Measurements from ENCODE around the gene SLC26A8. TPM values are rescaled to one million over a fixed set of nuclear protein-coding genes. Genes with fewer than 3 reads are reported as not detected.

SLC26A8 gene
- total RNA-seq, 1 experiment from 2014 or later = 0.09 TPM

DNA sequence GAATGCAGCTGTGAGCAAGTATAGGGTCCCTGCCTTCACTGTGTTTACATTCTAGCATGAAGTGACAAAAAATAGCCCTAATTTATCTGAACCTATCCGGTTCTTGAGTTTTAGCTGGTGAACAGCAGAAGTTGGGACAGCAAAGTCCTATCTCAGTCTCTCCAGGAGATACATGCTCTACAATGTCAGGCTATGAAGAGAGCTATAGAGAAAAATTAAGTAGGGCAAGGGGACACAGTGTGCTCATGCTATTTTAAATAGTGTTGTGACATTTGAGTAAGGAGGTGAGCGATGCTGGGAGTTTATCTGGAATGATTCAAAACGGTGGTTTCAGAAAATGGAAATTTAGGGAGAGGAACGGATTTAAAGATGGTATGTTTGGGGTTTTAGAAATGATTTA is 124.0 kb downstream of the SLC26A8 start:
- no peak overlapping the region for H3K56ac ChIP-seq (ENCODE audit: insufficient read length, low read depth, low read length)
- 0 out of 2 replicates have a peak, but pooled peaks cover 7% of the 10 kb centered on the region for H3K4me1 ChIP-seq (ENCODE audit: insufficient read depth, low read length)
- H3K79me2 ChIP-seq (ENCODE audit: insufficient read depth, low read length) = peaks cover 32% of the 10 kb centered on the region; the same call in 1 of the 2 replicates
- no peak overlapping the region for H2AFZ ChIP-seq (ENCODE audit: low read length)
- no peaks in the 10 kb centered on the region for H3K23me2 ChIP-seq (ENCODE audit: insufficient read length, low read depth, low read length, poor library complexity, severe bottlenecking)
- H3K4me2 ChIP-seq (ENCODE audit: insufficient read depth, insufficient read length, low read length) = no peak overlapping the region
- H2BK120ac ChIP-seq (ENCODE audit: low read depth, low read length, poor library complexity, severe bottlenecking) = no peak overlapping the region
- H3K23ac ChIP-seq (ENCODE audit: insufficient read length, low read depth, low read length) = no peak overlapping the region
- H4K20me1 ChIP-seq (ENCODE audit: control insufficient read depth, insufficient read depth, insufficient read length) = no peaks in the 10 kb centered on the region
- no peak overlapping the region for H3K4ac ChIP-seq (ENCODE audit: low read depth, low read length)
- no peak overlapping the region for H2BK12ac ChIP-seq (ENCODE audit: insufficient read length, low read depth, low read length)
- no peak overlapping the region for H3K18ac ChIP-seq (ENCODE audit: insufficient read length, low read depth, low read length)
- no peak overlapping the region for H4K5ac ChIP-seq (ENCODE audit: insufficient read length, low read depth, low read length)
- TF ChIP-seq, protein P1, sequence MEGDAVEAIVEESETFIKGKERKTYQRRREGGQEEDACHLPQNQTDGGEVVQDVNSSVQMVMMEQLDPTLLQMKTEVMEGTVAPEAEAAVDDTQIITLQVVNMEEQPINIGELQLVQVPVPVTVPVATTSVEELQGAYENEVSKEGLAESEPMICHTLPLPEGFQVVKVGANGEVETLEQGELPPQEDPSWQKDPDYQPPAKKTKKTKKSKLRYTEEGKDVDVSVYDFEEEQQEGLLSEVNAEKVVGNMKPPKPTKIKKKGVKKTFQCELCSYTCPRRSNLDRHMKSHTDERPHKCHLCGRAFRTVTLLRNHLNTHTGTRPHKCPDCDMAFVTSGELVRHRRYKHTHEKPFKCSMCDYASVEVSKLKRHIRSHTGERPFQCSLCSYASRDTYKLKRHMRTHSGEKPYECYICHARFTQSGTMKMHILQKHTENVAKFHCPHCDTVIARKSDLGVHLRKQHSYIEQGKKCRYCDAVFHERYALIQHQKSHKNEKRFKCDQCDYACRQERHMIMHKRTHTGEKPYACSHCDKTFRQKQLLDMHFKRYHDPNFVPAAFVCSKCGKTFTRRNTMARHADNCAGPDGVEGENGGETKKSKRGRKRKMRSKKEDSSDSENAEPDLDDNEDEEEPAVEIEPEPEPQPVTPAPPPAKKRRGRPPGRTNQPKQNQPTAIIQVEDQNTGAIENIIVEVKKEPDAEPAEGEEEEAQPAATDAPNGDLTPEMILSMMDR (conservative IDR thresholded peaks at IDR 0.05) = no peak
- Mint-ChIP-seq H3K9me3 (no peaks in the 10 kb centered on the region), H3K36me3 (ENCODE audit: insufficient read depth in 1 of 3, low read depth in 3 of 3) (peaks cover 12 to 38% (median 26%) of the 10 kb centered on the region in 3 experiments; a peak in 5 of 7 replicates), H3K4me1 (peaks cover 12% of the 10 kb centered on the region in 2 experiments), H3K4me3 (no peak overlapping the region), H3K27me3 (ENCODE audit: low read depth) (no peaks in the 10 kb centered on the region), H3K27ac (peak overlapping the region in 2 of 3 experiments; percentile 1 to 46; a peak in 1 of 7 replicates)
- H3T11ph ChIP-seq (ENCODE audit: low read length) = no peak overlapping the region
- no peaks in the 10 kb centered on the region for H3K27me3 ChIP-seq (ENCODE audit: insufficient read depth, low read length)
- peaks cover 15% of the 10 kb centered on the region for H3K79me1 ChIP-seq (ENCODE audit: insufficient read depth, low read depth, low read length, poor library complexity, severe bottlenecking)
- no peak overlapping the region for H3K27ac ChIP-seq (ENCODE audit: insufficient read length, low read depth, low read length)
- no peak for DNase-seq
- H3K9ac ChIP-seq (ENCODE audit: extremely low read depth, insufficient read length, low read length) = no peak overlapping the region
- no peak overlapping the region for H2BK15ac ChIP-seq (ENCODE audit: low read depth, low read length)
- no peak overlapping the region for H2BK20ac ChIP-seq (ENCODE audit: low read depth, low read length, poor library complexity, severe bottlenecking)
- no peak overlapping the region for H2AK5ac ChIP-seq (ENCODE audit: insufficient read length, low read length)
- no peak overlapping the region for H3K14ac ChIP-seq (ENCODE audit: insufficient read depth, low read length)
- H3K9me3 ChIP-seq (ENCODE audit: control insufficient read depth, low read depth, low read length) = no peaks in the 10 kb centered on the region
- H4K8ac ChIP-seq (replicated peaks; ENCODE audit: insufficient read length, low read depth, low read length) = no peak overlapping the region
- 100% methylated on average over 3 of the region's 4 CpGs for WGBS (ENCODE audit: extremely low coverage, insufficient read length, low lambda C conversion rate)
- H2BK5ac ChIP-seq (ENCODE audit: insufficient read length, low read length) = no peak overlapping the region
- H4K91ac ChIP-seq (ENCODE audit: insufficient read length, low read depth, low read length) = no peak overlapping the region
